Body of pancreas (tissue), 4 donors: ENCODE results near the gene CTRL. TPM values are rescaled to one million over a fixed set of nuclear protein-coding genes. Genes with fewer than 3 reads are reported as not detected.
A peak's percentile ranks its signal among the peaks of the same experiment; 100 is the strongest.

Experiments
- ATAC-seq: fragments of 150-250 bp; one replicate; pipeline ENCODE4 v1.9.1; 2016
- DNase-seq, 4 donors: peaks; one replicate each; pipeline ENCODE4 v3.0.0-alpha.2; 2019
- H3K27ac ChIP-seq, 4 donors: fragments of 200-600 bp; sonication (generic); 1 replicate in 3 of 4; 2 replicates in 1 of 4; pipeline versions ENCODE4 v1.5.1 to v1.6.1; 2016 to 2019; ENCODE audit warnings: mild to moderate bottlenecking in 1 of 4, mixed read lengths in 1 of 4, moderate library complexity in 1 of 4
- H3K27me3 ChIP-seq, 2 donors: fragments of 200-600 bp; sonication (generic); one replicate each; pipeline ENCODE4 v1.6.0; 2016; ENCODE audit warnings: mild to moderate bottlenecking in 1 of 2
- H3K36me3 ChIP-seq, 2 donors: fragments of 200-600 bp; sonication (generic); replicated peaks in 1 of 2; 2 replicates each; pipeline ENCODE4 v1.5.1; 2016; ENCODE audit warnings: low read depth in 2 of 2; ENCODE audit not compliant: insufficient read depth in 1 of 2
- H3K4me1 ChIP-seq: fragments of 200-600 bp; sonication (generic); one replicate; pipeline ENCODE4 v1.6.0; 2016
- H3K4me3 ChIP-seq, 2 donors: fragments of 200-600 bp; sonication (generic); 1 replicate in 1 of 2; 2 replicates in 1 of 2; pipeline ENCODE4 v1.5.1; 2016 to 2019
- H3K9me3 ChIP-seq, 3 donors: fragments of 200-600 bp; sonication (generic); 1 replicate in 2 of 3; 2 replicates in 1 of 3; pipeline ENCODE4 v1.5.1; 2016
- POLR2A ChIP-seq, 3 donors: fragments of 450-650 bp; IDR thresholded peaks; one replicate each; pipeline ENCODE4 v1.6.1; 2016; ENCODE audit warnings: antibody characterized with exemption in 3 of 3, mild to moderate bottlenecking in 2 of 3
- WGBS, 2 donors: methylation state at CpG; one replicate each; pipeline ENCODE4 v1.1.5; 2017; 5-methylcytosine and 5-hydroxymethylcytosine counted together
- intact Hi-C: fragments of 100-400 bp; cut with DNase I; formaldehyde crosslinking; loops from one replicate; pipeline ENCODE4 v1.15.1; 2023
- total RNA-seq, 2 donors: library from RNA; depleted of rRNA; stranded (reverse); fragments of >200 nt; gene quantifications; one replicate each; pipeline ENCODE4 v1.1.0, GENCODE V29; 2016
- TF ChIP-seq, protein P1 (sequence below), 7 experiments: fragments of 450-650 bp in 4 of 7; fragments of 200-600 bp in 3 of 7; sonication (generic) in 3 of 7; IDR thresholded peaks; one replicate each; pipeline ENCODE4 v1.5.1; 2016 to 2019; ENCODE audit warnings: antibody characterized with exemption in 7 of 7

CTRL gene
- total RNA-seq, 2 donors from 2014 or later, result 286 to 1,726 TPM

DNA sequence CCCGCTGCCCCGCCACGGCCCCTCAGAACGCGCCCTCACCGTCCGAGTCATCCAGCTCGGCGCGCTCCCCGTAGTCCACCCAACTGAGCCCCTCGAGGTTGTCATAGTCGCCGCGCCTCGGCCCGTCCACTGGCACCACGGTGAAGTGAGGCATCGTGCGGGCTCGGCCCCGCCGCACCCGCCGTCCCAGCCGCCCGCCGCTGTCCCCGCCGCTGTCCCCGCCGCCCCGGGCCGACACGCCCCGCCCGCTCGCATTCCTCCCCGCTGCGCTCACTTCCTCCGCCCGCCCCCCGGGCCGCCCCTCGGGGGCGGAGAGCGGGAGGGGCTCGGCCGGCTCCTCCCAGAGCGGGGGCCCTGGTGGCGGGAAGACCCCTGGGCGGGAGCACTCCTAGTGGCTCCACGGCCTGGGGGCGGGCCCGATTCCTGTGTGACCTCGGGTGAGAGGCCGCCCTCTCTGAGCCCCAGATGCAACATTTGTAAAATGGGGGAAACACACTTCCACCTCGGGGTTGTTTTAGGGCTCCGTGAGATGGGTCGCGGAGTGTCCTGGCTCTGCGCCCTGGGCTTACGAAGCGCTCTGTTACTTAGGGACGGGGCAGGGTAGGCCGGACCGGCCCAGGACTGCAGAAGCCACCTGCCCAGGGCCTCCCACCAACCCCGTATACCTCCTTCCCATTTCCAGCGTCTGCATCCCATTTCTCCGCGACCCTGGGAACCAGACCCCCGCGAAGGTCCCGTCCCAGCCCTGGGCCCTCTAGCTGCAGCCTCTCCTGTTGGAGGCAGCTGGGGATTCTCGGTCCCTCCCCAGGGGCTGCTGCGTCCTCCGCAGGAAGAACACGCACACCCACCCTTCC is 37.0 kb upstream of the CTRL start, which contains the start of gene SLC12A4:
Gene SLC12A4, minus strand, starts transcription at position 238 of the 854 bp plus-strand sequence. Its CDS starts 84 bp downstream, at position 154.
- H3K4me1 ChIP-seq, result peaks cover 35% of the 10 kb centered on the region
- H3K4me3 ChIP-seq, result peak within 1 kb of the TSS; percentile 71 to 73
- peak; percentile 77 to 92 (median 80) for TF ChIP-seq POLR2A (IDR thresholded peaks at IDR 0.05)
- TF ChIP-seq, protein P1, sequence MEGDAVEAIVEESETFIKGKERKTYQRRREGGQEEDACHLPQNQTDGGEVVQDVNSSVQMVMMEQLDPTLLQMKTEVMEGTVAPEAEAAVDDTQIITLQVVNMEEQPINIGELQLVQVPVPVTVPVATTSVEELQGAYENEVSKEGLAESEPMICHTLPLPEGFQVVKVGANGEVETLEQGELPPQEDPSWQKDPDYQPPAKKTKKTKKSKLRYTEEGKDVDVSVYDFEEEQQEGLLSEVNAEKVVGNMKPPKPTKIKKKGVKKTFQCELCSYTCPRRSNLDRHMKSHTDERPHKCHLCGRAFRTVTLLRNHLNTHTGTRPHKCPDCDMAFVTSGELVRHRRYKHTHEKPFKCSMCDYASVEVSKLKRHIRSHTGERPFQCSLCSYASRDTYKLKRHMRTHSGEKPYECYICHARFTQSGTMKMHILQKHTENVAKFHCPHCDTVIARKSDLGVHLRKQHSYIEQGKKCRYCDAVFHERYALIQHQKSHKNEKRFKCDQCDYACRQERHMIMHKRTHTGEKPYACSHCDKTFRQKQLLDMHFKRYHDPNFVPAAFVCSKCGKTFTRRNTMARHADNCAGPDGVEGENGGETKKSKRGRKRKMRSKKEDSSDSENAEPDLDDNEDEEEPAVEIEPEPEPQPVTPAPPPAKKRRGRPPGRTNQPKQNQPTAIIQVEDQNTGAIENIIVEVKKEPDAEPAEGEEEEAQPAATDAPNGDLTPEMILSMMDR (IDR thresholded peaks at IDR 0.05), result peak in 1 of 7 experiments; percentile 21
- H3K27me3 ChIP-seq, result no peaks in the 10 kb centered on the region
- no peaks in the 10 kb centered on the region for H3K9me3 ChIP-seq
- H3K36me3 ChIP-seq, result no peaks in the 10 kb centered on the region
- 1 to 2% methylated on average over 14 to 53 of the region's 78 CpGs for WGBS, 2 donors
- peak; percentile 81 to 87 (median 84) for DNase-seq
- intact Hi-C loops, result no loop called here
- peak within 1 kb of the TSS; percentile 80 to 89 (median 87) for H3K27ac ChIP-seq
- ATAC-seq, result peak; percentile 89

DNA sequence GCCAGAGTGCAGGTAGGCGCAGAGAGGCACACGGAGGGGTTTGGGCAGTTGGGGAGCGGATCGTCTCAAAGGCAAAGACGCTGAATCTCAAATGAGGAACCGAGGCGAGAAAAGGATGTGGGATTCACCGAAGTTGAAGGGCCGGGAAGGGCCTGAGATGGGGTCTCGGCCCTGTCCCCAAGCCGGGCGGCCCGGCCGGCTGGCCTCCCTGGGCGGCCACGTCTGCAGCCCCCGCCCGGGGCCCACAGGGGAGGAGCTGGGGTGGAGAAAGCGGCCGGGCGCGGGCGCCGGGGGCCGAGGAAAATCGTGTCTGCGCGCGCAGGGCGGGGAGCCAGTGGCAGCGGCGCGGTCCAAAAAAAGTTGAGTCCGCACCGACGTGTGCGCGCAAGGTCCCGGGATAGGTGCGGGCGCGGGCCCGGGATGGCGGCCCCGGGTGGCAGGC is 36.3 kb upstream of the CTRL start:
- 2 to 3% methylated on average over 12 to 30 of the region's 45 CpGs for WGBS, 2 donors
- ATAC-seq (peak; percentile 53), DNase-seq (peak; percentile 42 to 60 (median 54))
- H3K4me1 ChIP-seq, result peaks cover 36% of the 10 kb centered on the region
- H3K4me3 ChIP-seq, result peak overlapping the region; percentile 71 to 73
- no peaks in the 10 kb centered on the region for H3K36me3 ChIP-seq
- H3K9me3 ChIP-seq, result no peaks in the 10 kb centered on the region
- intact Hi-C loops, result no loop called here
- no peaks in the 10 kb centered on the region for H3K27me3 ChIP-seq
- TF ChIP-seq, protein P1 (IDR thresholded peaks at IDR 0.05), result no peak
- TF ChIP-seq POLR2A (IDR thresholded peaks at IDR 0.05), result no peak
- H3K27ac ChIP-seq, result peak overlapping the region; percentile 80 to 89 (median 87)

DNA sequence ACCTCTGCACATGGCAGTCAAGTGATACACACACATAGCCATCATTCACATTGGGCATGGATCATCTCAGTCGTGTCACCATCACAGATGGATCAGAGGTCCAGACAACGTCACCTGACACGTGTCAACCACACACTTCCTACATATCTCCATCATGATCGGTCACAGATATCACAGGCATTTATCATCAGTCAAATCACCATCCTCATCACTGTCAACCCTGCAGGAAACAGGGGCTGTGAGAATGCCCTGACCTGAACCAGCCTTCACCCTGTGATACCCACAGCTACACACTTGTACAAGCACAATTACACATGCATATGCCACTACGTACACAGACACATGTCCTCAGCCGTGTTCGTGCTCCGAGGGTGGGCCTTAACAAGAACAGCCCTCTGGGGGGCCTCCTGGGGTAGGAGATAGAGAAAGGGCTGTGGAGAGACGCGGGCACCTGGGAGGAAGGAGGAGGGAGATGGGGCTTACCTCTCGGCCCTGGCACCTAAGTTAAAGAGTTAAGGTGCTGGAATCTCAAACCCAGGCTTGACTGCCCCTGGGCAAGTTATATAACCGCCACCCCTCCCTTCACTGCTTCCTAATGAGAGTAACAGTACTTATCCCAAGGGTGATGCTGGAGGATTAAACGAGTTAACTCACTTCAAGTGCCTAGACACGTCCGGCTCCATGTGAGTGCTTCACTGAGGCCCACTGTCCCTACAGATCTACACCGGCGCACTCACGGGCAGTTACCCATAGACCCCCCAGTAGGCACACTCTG is 35.7 kb upstream of the CTRL start:
- H3K4me1 ChIP-seq, result peaks cover 41% of the 10 kb centered on the region

DNA sequence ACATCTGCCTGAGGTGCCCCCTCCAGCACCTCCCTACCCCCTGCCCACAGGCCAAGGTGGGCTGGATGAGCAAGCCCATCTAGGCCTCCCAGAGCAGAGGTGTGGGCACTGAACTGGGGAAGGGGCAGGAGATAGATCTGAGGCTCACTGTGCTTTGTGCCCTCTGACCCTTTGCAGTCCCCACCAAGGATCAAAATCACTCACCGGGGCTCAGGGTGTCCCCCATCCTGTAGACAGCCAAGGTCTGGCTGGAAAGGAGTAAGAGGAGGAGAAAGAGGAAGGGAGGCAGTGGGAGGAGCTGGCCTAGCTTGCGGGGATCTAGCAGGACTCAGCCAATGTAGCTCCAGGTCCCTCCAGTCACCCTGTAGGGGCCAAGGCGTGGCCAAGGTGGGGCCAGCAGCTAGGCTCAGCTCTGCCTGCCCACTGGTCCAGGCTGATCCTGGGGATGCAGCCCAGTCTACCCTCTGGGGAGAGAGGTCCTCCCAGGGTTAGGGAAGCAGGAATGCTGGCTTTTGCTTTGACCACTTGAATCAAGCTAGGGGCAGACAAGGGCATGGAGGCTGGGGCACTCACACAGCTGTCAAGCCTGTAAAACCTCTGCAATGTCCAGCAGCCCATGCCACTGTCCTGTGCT is 35.0 kb upstream of the CTRL start:
- 53 to 60% methylated on average over 3 of the region's 3 CpGs for WGBS, 2 donors
- H3K4me3 ChIP-seq, result no peak overlapping the region
- no peaks in the 10 kb centered on the region for H3K27me3 ChIP-seq
- no peak for DNase-seq
- no peak for TF ChIP-seq POLR2A (IDR thresholded peaks at IDR 0.05)
- TF ChIP-seq, protein P1 (IDR thresholded peaks at IDR 0.05), result no peak
- H3K27ac ChIP-seq, result peak overlapping the region in 2 of 4 donors; percentile 1 to 89
- intact Hi-C loops, result no loop called here
- H3K4me1 ChIP-seq, result peaks cover 48% of the 10 kb centered on the region
- no peak for ATAC-seq
- H3K9me3 ChIP-seq, result no peaks in the 10 kb centered on the region
- no peaks in the 10 kb centered on the region for H3K36me3 ChIP-seq

More for the DNA sequence above, 35.7 kb upstream of the CTRL start:
- DNase-seq (no peak), ATAC-seq (peak; percentile 7)
- no peaks in the 10 kb centered on the region for H3K36me3 ChIP-seq
- 25 to 37% methylated on average over 16 to 18 of the region's 18 CpGs for WGBS, 2 donors
- intact Hi-C loops, result no loop called here
- H3K9me3 ChIP-seq, result no peaks in the 10 kb centered on the region
- H3K27ac ChIP-seq, result peak overlapping the region; percentile 80 to 89 (median 87)
- no peaks in the 10 kb centered on the region for H3K27me3 ChIP-seq
- TF ChIP-seq, protein P1 (IDR thresholded peaks at IDR 0.05), result no peak
- TF ChIP-seq POLR2A (IDR thresholded peaks at IDR 0.05), result no peak
- H3K4me3 ChIP-seq, result peak overlapping the region; percentile 71 to 73
